ENCODE data around the gene TBX6.

DNA sequence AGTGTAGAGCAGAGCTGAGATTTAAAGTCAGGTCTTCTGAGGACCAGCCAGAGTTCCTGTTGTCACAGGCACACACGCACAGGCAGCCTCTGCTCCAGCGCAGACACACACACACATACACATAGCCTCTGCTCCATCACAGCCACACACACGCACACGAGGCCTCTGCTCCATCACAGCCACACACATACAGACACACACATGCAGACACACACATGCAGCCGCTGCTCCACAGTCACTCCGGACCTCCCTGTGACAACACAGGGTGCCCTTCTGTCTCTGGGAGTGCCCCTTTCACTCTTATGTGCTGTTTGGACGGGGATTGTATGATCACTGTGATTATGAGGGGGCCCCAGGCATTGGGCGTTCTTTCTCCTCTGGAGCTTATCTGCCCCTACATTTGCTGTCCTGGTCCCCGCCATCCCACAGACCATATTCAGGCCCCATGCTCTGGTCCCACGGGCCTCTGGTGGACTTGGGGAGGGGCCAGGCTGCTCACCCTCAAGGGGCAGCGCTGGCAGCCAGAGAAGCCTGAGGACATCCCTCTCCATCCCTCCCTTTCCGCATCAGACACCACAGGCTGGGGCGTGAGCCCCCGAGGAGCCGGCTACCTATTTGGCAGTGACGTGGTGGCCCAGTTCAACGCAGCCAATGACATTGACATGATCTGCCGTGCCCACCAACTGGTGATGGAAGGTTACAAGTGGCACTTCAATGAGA lies 7.5 kb downstream of the TBX6 start:
- TF ChIP-seq, protein P1, sequence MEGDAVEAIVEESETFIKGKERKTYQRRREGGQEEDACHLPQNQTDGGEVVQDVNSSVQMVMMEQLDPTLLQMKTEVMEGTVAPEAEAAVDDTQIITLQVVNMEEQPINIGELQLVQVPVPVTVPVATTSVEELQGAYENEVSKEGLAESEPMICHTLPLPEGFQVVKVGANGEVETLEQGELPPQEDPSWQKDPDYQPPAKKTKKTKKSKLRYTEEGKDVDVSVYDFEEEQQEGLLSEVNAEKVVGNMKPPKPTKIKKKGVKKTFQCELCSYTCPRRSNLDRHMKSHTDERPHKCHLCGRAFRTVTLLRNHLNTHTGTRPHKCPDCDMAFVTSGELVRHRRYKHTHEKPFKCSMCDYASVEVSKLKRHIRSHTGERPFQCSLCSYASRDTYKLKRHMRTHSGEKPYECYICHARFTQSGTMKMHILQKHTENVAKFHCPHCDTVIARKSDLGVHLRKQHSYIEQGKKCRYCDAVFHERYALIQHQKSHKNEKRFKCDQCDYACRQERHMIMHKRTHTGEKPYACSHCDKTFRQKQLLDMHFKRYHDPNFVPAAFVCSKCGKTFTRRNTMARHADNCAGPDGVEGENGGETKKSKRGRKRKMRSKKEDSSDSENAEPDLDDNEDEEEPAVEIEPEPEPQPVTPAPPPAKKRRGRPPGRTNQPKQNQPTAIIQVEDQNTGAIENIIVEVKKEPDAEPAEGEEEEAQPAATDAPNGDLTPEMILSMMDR (IDR thresholded peaks at IDR 0.05; ENCODE audit: low read length), result no peak
- no peak for TF ChIP-seq EZH2 (IDR thresholded peaks at IDR 0.05; ENCODE audit: borderline replicate concordance, low read length)
